ENCODE results near the gene BNC2. TPM values are rescaled to one million over a fixed set of nuclear protein-coding genes. Genes with fewer than 3 reads are reported as not detected.

BNC2 gene
- total RNA-seq, 4 donors from 2014 or later, result 19.0 to 53.6 (median 25.3) TPM

DNA sequence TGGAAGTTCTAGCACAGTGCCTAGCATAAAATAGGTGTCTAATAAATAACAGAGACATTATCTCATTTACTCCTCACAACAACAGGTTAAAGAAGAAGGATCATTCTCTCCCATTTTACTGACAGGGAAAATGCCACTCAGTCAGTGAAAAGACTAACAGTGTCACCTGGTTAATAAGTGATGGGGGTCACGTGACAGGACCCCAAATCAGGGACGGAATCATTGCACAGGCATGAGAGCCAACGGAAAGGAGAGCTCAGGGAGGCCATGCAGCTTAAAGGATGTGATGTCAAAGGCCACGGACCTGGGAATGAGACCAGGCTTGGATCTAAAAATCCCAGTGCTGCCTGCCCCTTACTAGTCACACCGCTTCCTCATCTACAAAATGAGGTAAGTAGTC, 101.2 kb downstream of the BNC2 start:
- DNase-seq (ENCODE audit: low spot score) (no peak), ATAC-seq (ENCODE audit: low FRiP score) (no peak)
- TF ChIP-seq, protein P1, sequence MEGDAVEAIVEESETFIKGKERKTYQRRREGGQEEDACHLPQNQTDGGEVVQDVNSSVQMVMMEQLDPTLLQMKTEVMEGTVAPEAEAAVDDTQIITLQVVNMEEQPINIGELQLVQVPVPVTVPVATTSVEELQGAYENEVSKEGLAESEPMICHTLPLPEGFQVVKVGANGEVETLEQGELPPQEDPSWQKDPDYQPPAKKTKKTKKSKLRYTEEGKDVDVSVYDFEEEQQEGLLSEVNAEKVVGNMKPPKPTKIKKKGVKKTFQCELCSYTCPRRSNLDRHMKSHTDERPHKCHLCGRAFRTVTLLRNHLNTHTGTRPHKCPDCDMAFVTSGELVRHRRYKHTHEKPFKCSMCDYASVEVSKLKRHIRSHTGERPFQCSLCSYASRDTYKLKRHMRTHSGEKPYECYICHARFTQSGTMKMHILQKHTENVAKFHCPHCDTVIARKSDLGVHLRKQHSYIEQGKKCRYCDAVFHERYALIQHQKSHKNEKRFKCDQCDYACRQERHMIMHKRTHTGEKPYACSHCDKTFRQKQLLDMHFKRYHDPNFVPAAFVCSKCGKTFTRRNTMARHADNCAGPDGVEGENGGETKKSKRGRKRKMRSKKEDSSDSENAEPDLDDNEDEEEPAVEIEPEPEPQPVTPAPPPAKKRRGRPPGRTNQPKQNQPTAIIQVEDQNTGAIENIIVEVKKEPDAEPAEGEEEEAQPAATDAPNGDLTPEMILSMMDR (IDR thresholded peaks at IDR 0.05), result no peak

- ATAC-seq (ENCODE audit: low FRiP score) (no peak), DNase-seq (ENCODE audit: low spot score) (no peak)
These were observed 101.7 kb downstream of the BNC2 start for GRCh38 chr9:16768816-16769215.

GRCh38 chr9:16767366-16767765, 103.1 kb downstream of the BNC2 start:
- DNase-seq (ENCODE audit: low spot score) (no peak), ATAC-seq (ENCODE audit: low FRiP score) (no peak)
- TF ChIP-seq, protein P1 (IDR thresholded peaks at IDR 0.05), result no peak

More at GRCh38 chr9:16768816-16769215, 101.7 kb downstream of the BNC2 start:
- TF ChIP-seq, protein P1 (IDR thresholded peaks at IDR 0.05), result no peak

GRCh38 chr9:16763946-16764345, 106.5 kb downstream of the BNC2 start:
- ATAC-seq (ENCODE audit: low FRiP score) (no peak), DNase-seq (ENCODE audit: low spot score) (no peak)
- TF ChIP-seq, protein P1 (IDR thresholded peaks at IDR 0.05), result no peak

DNA sequence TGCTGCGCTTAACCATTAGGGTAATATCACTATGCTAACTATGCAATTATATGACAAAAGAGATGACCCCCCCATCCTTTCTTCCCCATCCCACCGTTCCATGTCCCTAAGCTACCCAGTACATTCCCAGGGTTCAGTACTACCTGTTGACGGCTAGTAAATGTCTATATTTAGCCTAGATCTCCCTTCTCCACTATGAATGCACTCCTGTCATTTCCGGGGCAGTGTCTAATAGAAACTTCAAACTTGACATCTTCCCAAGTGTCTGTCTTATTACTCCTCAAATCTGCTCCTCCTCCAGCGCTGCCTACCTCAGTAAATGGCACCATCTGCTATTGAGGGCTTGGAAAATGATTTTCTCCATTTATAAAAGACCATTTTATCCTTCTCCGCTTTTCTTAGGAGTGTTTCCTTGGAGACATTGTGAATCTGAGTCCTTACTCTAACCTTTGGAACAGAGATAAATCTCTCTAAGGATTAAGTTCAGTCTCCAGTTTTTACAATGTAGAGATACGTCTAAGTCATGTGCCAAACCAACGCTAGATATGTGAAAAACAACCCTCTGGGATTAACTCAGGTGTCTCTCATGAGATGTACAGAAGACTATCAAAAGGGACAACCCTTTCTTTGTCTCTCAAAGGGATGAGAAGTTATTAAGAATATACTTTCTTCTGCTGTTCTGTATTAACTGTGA, 114.9 kb downstream of the BNC2 start:
- ATAC-seq (ENCODE audit: low FRiP score) (no peak), DNase-seq (ENCODE audit: low spot score) (no peak)
- TF ChIP-seq, protein P1 (IDR thresholded peaks at IDR 0.05), result no peak

DNA sequence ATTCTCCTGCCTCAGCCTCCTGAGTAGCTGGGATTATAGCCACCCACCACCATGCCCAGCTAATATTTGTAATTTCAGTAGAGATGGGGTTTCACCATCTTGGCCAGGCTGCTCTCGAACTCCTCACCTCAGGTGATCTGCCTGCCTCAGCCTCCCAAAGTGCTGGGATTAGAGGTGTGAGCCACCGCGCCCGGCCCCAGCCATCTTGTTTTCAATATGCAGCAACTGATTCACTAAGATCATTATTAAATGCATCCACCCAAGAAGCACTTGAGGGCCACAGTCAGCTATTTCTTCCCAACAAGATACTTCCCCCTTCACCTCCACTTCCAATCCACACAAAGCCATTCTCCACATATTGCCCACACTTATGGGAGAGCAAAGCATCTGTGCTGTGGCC, 115.8 kb downstream of the BNC2 start:
- DNase-seq (ENCODE audit: low spot score) (no peak), ATAC-seq (ENCODE audit: low FRiP score) (no peak)
- TF ChIP-seq, protein P1 (IDR thresholded peaks at IDR 0.05), result no peak

DNA sequence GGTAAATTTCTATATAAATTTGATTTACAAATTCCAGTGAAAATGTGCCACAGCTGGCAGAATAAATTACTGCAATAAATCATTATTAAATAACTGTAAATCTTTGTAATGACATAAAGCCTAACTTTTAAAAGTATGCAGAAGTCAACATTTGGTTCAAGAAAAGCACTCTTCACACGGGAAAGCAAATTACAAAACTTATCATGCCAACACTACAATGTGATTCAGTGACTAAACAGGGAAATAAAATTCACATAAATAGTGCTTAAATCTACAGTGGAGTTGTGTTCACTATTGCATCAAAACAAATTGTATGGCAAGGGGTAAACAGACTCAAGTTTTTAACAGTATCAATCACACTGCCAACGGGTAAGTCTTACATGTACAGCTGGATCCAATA, 117.2 kb downstream of the BNC2 start:
- TF ChIP-seq, protein P1 (IDR thresholded peaks at IDR 0.05), result no peak
- DNase-seq (ENCODE audit: low spot score) (no peak), ATAC-seq (ENCODE audit: low FRiP score) (no peak)
